GM12801 (cell line): ENCODE data around the gene DNAJC16.

Experiments used
- CTCF ChIP-seq: IDR thresholded peaks from one replicate; pipeline ENCODE4 v1.5.1; 2011; ENCODE audit warnings: control low read depth; ENCODE audit not compliant: insufficient read length; ENCODE audit errors: extremely low read depth

The DNAJC16 gene

GRCh38 chr1:15515022-15515663 is 11.5 kb upstream of the DNAJC16 start:
- no peak for TF ChIP-seq CTCF

- TF ChIP-seq CTCF = no peak
Measured at GRCh38 chr1:15519625-15520024, 7.0 kb upstream of the DNAJC16 start.

GRCh38 chr1:15522551-15522950 is 4.1 kb upstream of the DNAJC16 start:
- no peak for TF ChIP-seq CTCF

GRCh38 chr1:15523104-15524020 is 3.3 kb upstream of the DNAJC16 start:
- TF ChIP-seq CTCF = no peak

- TF ChIP-seq CTCF = no peak
Measured at GRCh38 chr1:15524021-15524282, 2.7 kb upstream of the DNAJC16 start, which contains the start of gene CASP9. Gene CASP9 (minus strand): TSS chr1:15524215. CDS start chr1:15524200, 15 bp downstream.

GRCh38 chr1:15524283-15525049 is 2.2 kb upstream of the DNAJC16 start:
- no peak for TF ChIP-seq CTCF

GRCh38 chr1:15525050-15526020 is 1.3 kb upstream of the DNAJC16 start:
- TF ChIP-seq CTCF = no peak
